22Rv1 (cell line): ENCODE measurements around the gene B9D1.

Experiments
- CTCF ChIP-seq: fragments of 450-650 bp; IDR thresholded peaks from 2 replicates; pipeline ENCODE4 v1.5.1; 2017; ENCODE audit warnings: mild to moderate bottlenecking
- ZFX ChIP-seq: fragments of 450-650 bp; IDR thresholded peaks from 2 replicates; pipeline ENCODE4 v1.6.1; 2017; ENCODE audit warnings: antibody characterized with exemption, borderline replicate concordance

- no peak for TF ChIP-seq CTCF
- no peak for TF ChIP-seq ZFX
These were observed 40.4 kb downstream of the B9D1 start for GRCh38 chr17:19322129-19322505.
